ENCODE measurements around the gene SNX15. TPM values are rescaled to one million over a fixed set of nuclear protein-coding genes. Genes with fewer than 3 reads are reported as not detected.
"Not testable (repeated sequence)": the region's sequence is repeated elsewhere in the genome, so short reads cannot be mapped to it uniquely, and the experiment has no call there.

Gene SNX15
- total RNA-seq, 4 donors from 2014 or later: 15.7 to 39.0 (median 27.3) TPM

DNA sequence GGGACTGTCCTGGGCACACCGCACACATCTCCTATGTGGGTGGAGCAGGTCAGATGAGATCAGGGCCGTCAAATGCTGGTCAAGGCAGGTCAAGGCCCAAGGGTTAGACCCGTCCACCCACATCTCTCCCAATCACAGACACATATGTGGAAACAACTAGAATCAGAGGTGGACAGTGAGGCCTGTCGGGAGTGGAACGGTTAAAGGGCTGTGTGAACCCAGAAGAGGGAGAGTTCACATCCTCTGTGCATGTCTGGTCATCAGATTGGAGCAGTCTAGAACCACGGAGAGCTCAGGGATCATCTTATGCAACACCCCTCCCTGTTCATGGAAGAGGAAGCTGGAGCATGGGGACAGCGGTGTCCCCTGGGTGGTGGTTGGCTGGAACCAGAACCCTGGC lies 7.4 kb upstream of the SNX15 start:
- H3K9me3 ChIP-seq: no peaks in the 10 kb centered on the region
- H3K4me3 ChIP-seq: no peak overlapping the region
- peaks cover 0 to 12% (median 5%) of the 10 kb centered on the region in 4 donors for H3K4me1 ChIP-seq
- peaks cover 0 to 24% (median 0%) of the 10 kb centered on the region in 3 donors for H3K36me3 ChIP-seq
- no peak for TF ChIP-seq POLR2A (IDR thresholded peaks at IDR 0.05)
- TF ChIP-seq, protein P1, sequence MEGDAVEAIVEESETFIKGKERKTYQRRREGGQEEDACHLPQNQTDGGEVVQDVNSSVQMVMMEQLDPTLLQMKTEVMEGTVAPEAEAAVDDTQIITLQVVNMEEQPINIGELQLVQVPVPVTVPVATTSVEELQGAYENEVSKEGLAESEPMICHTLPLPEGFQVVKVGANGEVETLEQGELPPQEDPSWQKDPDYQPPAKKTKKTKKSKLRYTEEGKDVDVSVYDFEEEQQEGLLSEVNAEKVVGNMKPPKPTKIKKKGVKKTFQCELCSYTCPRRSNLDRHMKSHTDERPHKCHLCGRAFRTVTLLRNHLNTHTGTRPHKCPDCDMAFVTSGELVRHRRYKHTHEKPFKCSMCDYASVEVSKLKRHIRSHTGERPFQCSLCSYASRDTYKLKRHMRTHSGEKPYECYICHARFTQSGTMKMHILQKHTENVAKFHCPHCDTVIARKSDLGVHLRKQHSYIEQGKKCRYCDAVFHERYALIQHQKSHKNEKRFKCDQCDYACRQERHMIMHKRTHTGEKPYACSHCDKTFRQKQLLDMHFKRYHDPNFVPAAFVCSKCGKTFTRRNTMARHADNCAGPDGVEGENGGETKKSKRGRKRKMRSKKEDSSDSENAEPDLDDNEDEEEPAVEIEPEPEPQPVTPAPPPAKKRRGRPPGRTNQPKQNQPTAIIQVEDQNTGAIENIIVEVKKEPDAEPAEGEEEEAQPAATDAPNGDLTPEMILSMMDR (IDR thresholded peaks at IDR 0.05): no peak
- no peak overlapping the region for H3K27ac ChIP-seq
- no peak for DNase-seq
- H3K27me3 ChIP-seq: no peaks in the 10 kb centered on the region

DNA sequence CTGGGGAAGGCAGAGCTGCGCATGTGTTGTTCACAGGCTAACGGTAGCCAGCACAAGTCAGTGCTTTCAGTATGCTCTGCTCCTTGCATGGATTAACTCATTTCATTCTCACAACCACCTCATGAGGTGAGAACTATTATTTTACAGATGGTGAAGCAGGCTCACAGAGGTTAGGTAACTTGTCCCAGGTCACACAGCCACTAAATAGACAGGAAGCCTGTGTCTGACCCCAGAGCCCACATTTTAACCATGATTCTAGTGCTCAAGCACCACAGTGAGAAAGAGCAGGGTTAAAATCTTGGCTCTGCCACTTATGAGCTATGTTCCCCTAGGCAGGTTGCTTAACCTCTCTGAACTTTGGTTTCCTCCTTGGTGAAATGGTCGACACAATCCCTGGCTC lies 6.2 kb upstream of the SNX15 start:
- DNase-seq: no peak
- peaks cover 0 to 4% (median 0%) of the 10 kb centered on the region in 4 donors for H3K4me1 ChIP-seq
- H3K27ac ChIP-seq: no peak overlapping the region
- no peaks in the 10 kb centered on the region for H3K9me3 ChIP-seq
- H3K4me3 ChIP-seq: no peak overlapping the region
- H3K36me3 ChIP-seq: peaks cover 0 to 24% (median 0%) of the 10 kb centered on the region in 3 donors
- TF ChIP-seq, protein P1 (IDR thresholded peaks at IDR 0.05): no peak
- TF ChIP-seq POLR2A (IDR thresholded peaks at IDR 0.05): no peak
- no peaks in the 10 kb centered on the region for H3K27me3 ChIP-seq

DNA sequence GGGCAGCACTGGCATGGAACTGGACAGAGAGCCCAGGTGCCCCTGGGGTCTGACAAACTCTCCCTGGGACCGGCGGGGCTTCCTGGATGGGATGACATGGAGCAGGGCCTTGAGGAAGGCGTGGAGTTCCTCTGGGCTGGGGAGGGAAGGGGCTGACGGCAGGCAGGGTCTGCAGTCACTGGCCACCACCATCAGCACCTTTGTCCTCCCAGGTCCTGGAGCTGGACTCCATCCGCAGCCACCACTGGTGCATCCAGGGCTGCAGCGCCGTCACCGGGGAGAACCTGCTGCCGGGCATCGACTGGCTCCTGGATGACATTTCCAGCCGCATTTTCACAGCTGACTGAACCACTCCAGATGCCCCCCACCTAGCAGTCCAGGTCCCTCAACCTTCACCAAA lies 5.7 kb upstream of the SNX15 start:
- H3K9me3 ChIP-seq: no peaks in the 10 kb centered on the region
- no peak overlapping the region for H3K4me3 ChIP-seq
- H3K27me3 ChIP-seq: no peaks in the 10 kb centered on the region
- TF ChIP-seq POLR2A (IDR thresholded peaks at IDR 0.05): no peak
- TF ChIP-seq, protein P1 (IDR thresholded peaks at IDR 0.05): no peak
- no peak for DNase-seq
- peaks cover 0 to 24% (median 0%) of the 10 kb centered on the region in 3 donors for H3K36me3 ChIP-seq
- H3K27ac ChIP-seq: no peak overlapping the region
- H3K4me1 ChIP-seq: peaks cover 0 to 3% (median 0%) of the 10 kb centered on the region in 4 donors

DNA sequence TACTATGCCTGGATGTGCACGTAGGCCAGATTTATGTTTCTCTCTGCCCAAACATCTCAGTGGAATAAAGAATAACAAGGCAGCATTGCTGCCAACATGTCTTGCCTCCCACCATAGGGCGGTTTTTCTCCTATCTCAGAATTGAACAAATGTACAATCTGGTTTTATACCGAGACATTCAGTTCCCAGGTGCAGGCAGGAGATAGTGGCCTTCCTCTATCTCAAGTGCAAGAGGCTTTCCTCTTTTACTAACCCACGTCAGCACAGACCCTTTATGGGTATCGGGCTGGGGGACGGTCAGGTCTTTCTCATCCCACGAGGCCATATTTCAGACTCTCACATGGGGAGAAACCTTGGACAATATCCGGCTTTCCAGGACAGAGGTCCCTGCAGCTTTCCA lies 3.7 kb upstream of the SNX15 start:
- not testable (repeated sequence) for H3K27ac ChIP-seq, H3K27me3 ChIP-seq, H3K4me3 ChIP-seq

DNA sequence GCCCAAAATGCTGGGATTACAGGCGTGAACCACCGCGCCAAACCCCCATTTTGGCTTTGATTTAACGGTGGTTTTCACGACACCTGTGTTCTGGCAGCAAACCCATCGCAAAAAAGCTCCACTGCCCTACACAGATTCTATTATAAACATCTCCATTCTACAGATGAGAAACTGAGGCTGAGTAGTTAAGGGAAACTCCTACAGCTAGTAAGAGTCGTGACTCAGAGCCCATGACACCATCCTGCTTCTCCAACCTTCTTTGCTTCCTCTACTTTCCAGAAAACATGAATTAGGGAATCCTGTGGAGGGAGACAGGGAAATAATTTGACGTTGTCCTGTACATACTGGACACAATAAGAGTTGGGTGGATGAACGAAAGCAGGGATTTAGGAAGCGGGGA lies 429 bp upstream of the SNX15 start:
- H3K27me3 ChIP-seq: no peaks in the 10 kb centered on the region
- peaks cover 0 to 6% (median 0%) of the 10 kb centered on the region in 3 donors for H3K36me3 ChIP-seq
- no peaks in the 10 kb centered on the region for H3K9me3 ChIP-seq
- TF ChIP-seq POLR2A (IDR thresholded peaks at IDR 0.05): no peak
- TF ChIP-seq, protein P1 (IDR thresholded peaks at IDR 0.05): no peak
- no peak for DNase-seq
- H3K4me1 ChIP-seq: peaks cover 0 to 18% (median 4%) of the 10 kb centered on the region in 4 donors
- H3K27ac ChIP-seq: peak overlapping the region; percentile 78 to 94 (median 88)
- peak overlapping the region; percentile 46 to 67 (median 58) for H3K4me3 ChIP-seq

More for the DNA sequence above, 3.7 kb upstream of the SNX15 start:
- not testable (repeated sequence) for DNase-seq, H3K4me1 ChIP-seq, H3K9me3 ChIP-seq
- H3K36me3 ChIP-seq: peaks cover 0 to 15% (median 0%) of the 10 kb centered on the region in 3 donors

DNA sequence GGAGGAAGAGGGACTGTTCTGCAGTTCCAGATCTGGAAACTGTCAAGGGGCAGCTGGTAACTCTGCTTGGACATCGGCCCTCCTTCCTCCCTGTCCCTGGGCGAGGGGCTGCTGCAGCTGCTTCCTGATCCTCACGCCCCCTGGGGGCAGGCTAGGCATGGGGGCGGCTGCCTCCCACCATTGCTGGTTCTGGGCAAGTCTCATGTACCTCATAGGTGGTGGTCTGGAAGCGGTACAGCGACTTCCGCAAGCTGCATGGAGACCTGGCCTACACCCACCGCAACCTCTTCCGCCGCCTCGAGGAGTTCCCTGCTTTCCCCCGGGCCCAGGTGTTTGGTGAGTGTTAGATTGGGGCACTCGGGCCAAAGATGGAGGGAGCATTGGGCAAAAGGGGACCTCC lies 5.0 kb downstream of the SNX15 start:
- no peak overlapping the region for H3K27ac ChIP-seq
- H3K36me3 ChIP-seq: peaks cover 0 to 58% (median 0%) of the 10 kb centered on the region in 3 donors
- no peaks in the 10 kb centered on the region for H3K27me3 ChIP-seq
- no peak for DNase-seq
- peaks cover 0 to 18% (median 4%) of the 10 kb centered on the region in 4 donors for H3K4me1 ChIP-seq
- no peak for TF ChIP-seq POLR2A (IDR thresholded peaks at IDR 0.05)
- TF ChIP-seq, protein P1 (IDR thresholded peaks at IDR 0.05): no peak
- H3K4me3 ChIP-seq: no peak overlapping the region
- H3K9me3 ChIP-seq: no peaks in the 10 kb centered on the region
